ENCODE data around the gene TNIK. TPM values are rescaled to one million over a fixed set of nuclear protein-coding genes. Genes with fewer than 3 reads are reported as not detected.

Gene TNIK
- total and polyA plus RNA-seq, 2 of the 13 experiments (the other 11 are each of a cell fraction or from before 2014, with no cell fraction given) = 0.15 to 0.22 TPM

DNA sequence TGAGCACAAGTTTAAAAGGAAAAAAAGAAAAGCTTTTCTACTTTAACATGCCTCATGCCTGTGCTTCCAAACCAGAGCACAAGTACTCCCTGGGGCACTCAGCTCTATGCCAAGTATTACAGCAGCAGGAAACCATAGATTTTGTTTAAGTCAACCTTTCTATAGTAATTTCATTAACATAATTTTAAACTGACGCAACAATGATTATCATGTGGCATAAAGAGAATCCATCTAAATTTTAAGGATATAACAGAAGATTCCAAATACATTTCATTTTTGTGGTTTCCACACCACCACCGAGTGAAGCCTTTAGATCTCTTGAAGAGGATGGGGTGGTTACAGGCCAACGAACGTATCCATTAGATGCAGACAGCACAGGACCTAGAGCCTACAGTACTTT, 112.1 kb downstream of the TNIK start:
- TF ChIP-seq MATR3 (CRISPR knock-in tag; IDR thresholded peaks at IDR 0.05) (no peak), AGO1 (IDR thresholded peaks at IDR 0.05; ENCODE audit: low read depth, low read length, poor library complexity, severe bottlenecking) (no peak)
- H3K27me3 ChIP-seq (ENCODE audit: control insufficient read depth in 1 of 2, insufficient read depth in 2 of 2, low read length in 2 of 2) = no peaks in the 10 kb centered on the region
- DNase-seq (ENCODE audit: low spot score) = no peak
- intact Hi-C loops (cut with micrococcal nuclease; ENCODE audit: unreplicated experiment) (no loop called here), in situ Hi-C loops (cut with HindIII; ENCODE audit: extremely low pct_ligation_motif_present, low pct_unique_long_range_greater_than_20kb) (no loop called here)
- H2AFZ ChIP-seq (ENCODE audit: low read length) = no peak overlapping the region
- no TSS peak for BruUV-seq (replicated peaks)
- no peaks in the 10 kb centered on the region for H3K79me2 ChIP-seq (ENCODE audit: insufficient read depth, low read length)
- FAIRE-seq = no peak
- no peak for ATAC-seq
- no peaks in the 10 kb centered on the region for H3K36me3 ChIP-seq (replicated peaks in 1 of 2; ENCODE audit: control insufficient read depth in 1 of 2, insufficient read depth in 2 of 2, low read length in 2 of 2)
- no peaks in the 10 kb centered on the region for H3K4me1 ChIP-seq (ENCODE audit: insufficient read depth, low read length)
- H3K9me3 ChIP-seq (ENCODE audit: low read length) = no peaks in the 10 kb centered on the region
- H4K20me1 ChIP-seq (ENCODE audit: insufficient read depth, low read length) = no peaks in the 10 kb centered on the region
- WGBS (ENCODE audit: low lambda C conversion rate) = 62% methylated on average over 4 of the region's 4 CpGs
- H3K4me2 ChIP-seq (ENCODE audit: low read depth, low read length) = no peak overlapping the region
- ChIA-PET POLR2A (no interaction called here), CTCF (ENCODE audit: low intra/inter-chr PET ratio, low total read pairs) (no interaction called here)
- H3K27ac ChIP-seq (ENCODE audit: extremely low read length, insufficient read depth, low read length) = no peak overlapping the region
- no peak overlapping the region for H3K4me3 ChIP-seq (replicated peaks in 1 of 3; ENCODE audit: insufficient read depth in 1 of 3, low read depth in 2 of 3, low read length in 3 of 3)
- H3K9ac ChIP-seq (ENCODE audit: insufficient read depth, low read depth, low read length) = no peak overlapping the region

DNA sequence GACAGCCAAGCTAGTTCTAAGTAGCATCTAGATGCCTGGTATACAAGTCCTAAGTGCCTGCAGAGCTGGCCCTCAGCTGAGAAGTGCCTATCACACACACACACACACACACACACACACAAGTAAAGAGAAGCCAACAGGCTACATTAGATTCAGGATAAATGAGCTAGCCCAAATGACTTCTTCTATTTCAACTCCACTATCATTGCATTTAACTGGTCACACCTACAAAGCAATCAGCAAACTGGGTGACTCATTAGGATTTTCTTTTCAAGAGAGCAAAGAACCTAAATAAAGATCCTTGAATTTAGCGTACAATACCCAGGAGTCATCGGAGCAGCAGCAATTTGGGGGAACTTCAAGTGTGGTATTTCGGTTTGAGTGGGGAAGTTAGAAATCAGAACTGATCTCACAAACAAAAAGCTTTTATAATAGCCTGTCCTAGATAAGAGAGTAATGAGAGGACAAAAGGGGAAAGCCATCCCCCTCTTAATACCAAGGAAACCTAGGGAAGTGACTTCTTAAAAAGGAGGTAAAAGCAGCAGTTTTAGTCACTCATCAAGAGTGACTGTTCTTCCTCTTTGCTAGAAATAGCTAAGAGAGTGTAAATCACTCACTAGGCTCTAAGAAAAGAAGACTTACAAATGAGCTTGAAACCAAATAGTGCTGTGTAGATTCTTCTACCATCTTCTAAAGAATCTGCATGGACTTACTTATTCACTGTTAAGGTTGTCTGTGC, 112.7 kb downstream of the TNIK start:
- H3K27ac ChIP-seq (ENCODE audit: extremely low read length, insufficient read depth, low read length) = no peak overlapping the region
- intact Hi-C loops (cut with micrococcal nuclease; ENCODE audit: unreplicated experiment) (no loop called here), in situ Hi-C loops (cut with HindIII; ENCODE audit: extremely low pct_ligation_motif_present, low pct_unique_long_range_greater_than_20kb) (no loop called here)
- no peak overlapping the region for H3K4me3 ChIP-seq (replicated peaks in 1 of 3; ENCODE audit: insufficient read depth in 1 of 3, low read depth in 2 of 3, low read length in 3 of 3)
- H3K27me3 ChIP-seq (ENCODE audit: control insufficient read depth in 1 of 2, insufficient read depth in 2 of 2, low read length in 2 of 2) = no peaks in the 10 kb centered on the region
- ATAC-seq = no peak
- TF ChIP-seq, protein P1, sequence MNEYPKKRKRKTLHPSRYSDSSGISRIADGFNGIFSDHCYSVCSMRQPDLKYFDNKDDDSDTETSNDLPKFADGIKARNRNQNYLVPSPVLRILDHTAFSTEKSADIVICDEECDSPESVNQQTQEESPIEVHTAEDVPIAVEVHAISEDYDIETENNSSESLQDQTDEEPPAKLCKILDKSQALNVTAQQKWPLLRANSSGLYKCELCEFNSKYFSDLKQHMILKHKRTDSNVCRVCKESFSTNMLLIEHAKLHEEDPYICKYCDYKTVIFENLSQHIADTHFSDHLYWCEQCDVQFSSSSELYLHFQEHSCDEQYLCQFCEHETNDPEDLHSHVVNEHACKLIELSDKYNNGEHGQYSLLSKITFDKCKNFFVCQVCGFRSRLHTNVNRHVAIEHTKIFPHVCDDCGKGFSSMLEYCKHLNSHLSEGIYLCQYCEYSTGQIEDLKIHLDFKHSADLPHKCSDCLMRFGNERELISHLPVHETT (CRISPR knock-in tag; conservative IDR thresholded peaks at IDR 0.05) = no peak
- TF ChIP-seq EEA1 (CRISPR knock-in tag; IDR thresholded peaks at IDR 0.05; ENCODE audit: borderline replicate concordance) (no peak), ZNF549 (CRISPR knock-in tag; IDR thresholded peaks at IDR 0.05) (no peak), ZNF235 (CRISPR knock-in tag; IDR thresholded peaks at IDR 0.05; ENCODE audit: borderline replicate concordance) (no peak), ZNF564 (CRISPR knock-in tag; IDR thresholded peaks at IDR 0.05) (no peak), FIP1L1 (IDR thresholded peaks at IDR 0.05; ENCODE audit: borderline replicate concordance, insufficient read depth, low read depth, low read length) (no peak), ZNF629 (CRISPR knock-in tag; conservative IDR thresholded peaks at IDR 0.05) (no peak), ZNF24 (IDR thresholded peaks at IDR 0.05) (no peak)
- H3K9me3 ChIP-seq (ENCODE audit: low read length) = no peaks in the 10 kb centered on the region
- no peaks in the 10 kb centered on the region for H3K4me1 ChIP-seq (ENCODE audit: insufficient read depth, low read length)
- no peak overlapping the region for H3K9ac ChIP-seq (ENCODE audit: insufficient read depth, low read depth, low read length)
- no peak overlapping the region for H2AFZ ChIP-seq (ENCODE audit: low read length)
- no peak for FAIRE-seq
- H3K79me2 ChIP-seq (ENCODE audit: insufficient read depth, low read length) = no peaks in the 10 kb centered on the region
- POLR2A ChIA-PET = no interaction called here
- BruUV-seq (replicated peaks) = no TSS peak
- DNase-seq (ENCODE audit: low spot score) = no peak
- H4K20me1 ChIP-seq (ENCODE audit: insufficient read depth, low read length) = no peaks in the 10 kb centered on the region
- CTCF ChIA-PET (ENCODE audit: low intra/inter-chr PET ratio, low total read pairs) = no interaction called here
- no peak overlapping the region for H3K4me2 ChIP-seq (ENCODE audit: low read depth, low read length)
- no peaks in the 10 kb centered on the region for H3K36me3 ChIP-seq (replicated peaks in 1 of 2; ENCODE audit: control insufficient read depth in 1 of 2, insufficient read depth in 2 of 2, low read length in 2 of 2)
- 59% methylated on average over 3 of the region's 3 CpGs for WGBS (ENCODE audit: low lambda C conversion rate)

Data from HepG2 (cell line).